Inflammatory macrophage (primary cell): Measurements from ENCODE around the gene CTSE.
A peak's percentile ranks its signal among the peaks of the same experiment; 100 is the strongest.

Experiments used
- DNase-seq, 2 donors: peaks; one replicate each; pipeline ENCODE4 v3.0.0-alpha.2; 2020 to 2022

Gene CTSE

DNA sequence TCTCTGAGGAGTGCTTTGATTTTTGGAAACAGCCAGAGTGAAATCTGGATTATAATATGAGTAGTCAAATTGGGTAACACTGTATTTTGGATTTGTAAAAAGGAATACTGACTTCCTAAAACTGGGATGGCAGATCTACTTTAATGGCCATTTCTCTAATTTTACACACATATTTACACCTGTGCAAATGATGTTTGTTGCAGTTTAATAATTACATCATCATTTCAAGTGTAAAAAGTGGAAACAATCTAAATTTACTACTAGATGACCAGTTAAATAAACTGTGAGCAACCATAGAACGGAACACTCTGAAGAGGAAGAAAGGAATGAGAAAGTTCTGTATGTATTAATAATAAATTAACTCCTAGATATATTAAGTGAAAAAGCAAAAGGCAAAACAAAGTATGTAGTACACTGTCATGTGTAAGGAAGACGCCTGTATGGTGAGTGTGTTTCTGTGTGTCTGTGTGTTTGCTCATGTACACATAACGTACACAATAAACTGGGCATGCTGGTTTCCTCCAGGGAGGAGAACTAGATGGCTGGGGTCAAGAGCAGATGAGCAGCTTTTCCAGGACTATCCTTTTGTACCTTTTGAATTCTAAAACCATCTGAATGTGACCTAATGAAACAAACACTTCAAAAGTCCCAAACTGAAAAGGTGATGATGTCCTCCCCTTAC lies 26.4 kb upstream of the CTSE start:
- no peak for DNase-seq

DNA sequence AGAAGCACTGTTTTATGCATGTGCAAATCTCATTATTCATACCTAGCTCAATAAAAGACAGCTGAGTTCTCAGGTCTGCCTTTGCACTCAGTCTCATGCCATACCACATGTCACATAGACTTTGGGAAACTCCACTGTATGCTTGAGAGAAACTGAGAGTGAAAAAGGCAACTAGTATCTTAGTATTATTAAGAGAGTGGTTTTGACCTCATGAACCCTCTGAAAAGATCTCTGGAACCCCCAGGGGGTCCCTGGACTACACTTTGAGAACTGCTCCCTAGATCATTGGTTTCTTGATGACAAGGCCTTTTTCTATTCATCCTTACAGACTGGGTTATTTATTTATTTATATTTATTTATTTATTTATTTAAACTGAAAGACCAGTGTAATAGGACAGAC lies 25.6 kb upstream of the CTSE start:
- no peak for DNase-seq

DNA sequence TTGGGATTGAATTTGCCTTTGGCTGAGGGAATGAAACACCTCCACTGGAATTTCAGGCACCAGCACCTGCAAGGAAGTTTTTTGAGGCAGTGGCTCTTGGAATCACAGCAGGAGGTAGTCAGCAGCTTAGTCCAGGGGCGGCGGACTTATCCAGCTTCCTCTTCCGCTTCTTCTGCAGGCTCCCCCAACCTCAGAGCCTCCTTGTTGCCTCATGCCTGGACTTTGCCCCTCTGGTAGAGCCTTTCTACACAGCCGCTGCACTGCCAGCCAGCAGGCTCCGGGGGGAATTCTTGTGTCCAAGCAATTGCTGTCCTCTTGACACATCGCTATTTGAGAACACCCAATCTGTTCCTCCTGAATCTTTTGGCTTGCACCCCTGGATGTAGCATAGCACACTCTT lies 24.9 kb upstream of the CTSE start:
- DNase-seq: peak; percentile 67 to 78

DNA sequence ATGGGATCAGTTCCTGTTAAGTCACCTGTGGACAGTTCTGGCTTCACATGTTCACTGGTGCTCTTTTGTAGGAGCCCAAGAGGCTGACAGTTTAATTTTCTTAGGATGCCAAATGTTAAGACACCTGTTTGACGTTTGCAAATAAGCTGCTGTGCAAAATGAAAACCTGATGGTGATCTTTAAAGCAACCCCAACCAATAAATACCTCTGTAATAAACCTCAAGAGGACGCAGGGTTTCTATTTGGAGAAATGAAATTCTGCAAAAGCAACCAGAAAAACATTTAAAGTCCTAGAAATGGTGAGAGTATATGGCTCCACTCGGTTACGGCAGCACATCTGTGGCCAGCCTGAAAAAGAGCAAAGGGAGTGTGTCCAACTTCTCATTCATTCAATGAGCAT lies 23.6 kb upstream of the CTSE start:
- DNase-seq: no peak

DNA sequence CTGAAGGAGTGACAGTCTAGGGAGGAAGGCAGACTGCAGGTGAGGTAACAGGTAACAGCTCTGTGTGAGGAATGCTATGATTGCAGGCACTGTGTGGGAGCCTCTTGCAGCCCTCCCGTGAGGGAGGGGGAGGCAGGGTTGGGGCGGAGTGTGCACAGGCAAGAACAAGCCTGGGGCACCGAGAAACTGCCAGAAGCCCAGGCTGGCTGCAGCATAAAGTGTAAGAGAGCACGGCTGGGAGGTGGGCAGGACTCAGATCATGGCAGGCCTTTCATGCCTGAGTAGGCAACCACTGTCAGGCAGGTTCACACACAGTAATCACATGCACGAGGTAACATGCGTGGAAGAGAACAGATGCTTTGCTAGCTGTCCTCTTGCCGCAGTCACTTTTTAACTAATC lies 17.9 kb upstream of the CTSE start:
- DNase-seq: no peak

DNA sequence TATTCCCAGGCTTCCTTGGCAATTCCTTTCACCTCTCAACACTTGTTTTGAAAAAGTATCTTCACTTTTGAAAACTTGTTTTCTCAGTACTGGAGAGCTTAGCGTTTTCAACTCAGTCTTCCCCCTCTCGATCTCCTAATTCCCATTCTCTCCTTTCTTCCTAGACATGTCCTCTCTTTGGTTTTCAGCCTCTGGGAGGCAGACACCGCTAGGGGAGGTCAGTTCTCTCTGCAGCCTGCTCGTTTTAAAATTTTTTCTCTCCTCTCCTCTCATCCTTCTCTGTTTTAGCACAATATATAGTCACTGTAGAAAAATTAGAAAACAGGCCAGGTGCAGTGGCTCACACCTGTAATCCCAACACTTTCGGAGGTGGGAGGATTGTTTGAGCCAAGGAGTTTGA lies 16.6 kb upstream of the CTSE start:
- no peak for DNase-seq

DNA sequence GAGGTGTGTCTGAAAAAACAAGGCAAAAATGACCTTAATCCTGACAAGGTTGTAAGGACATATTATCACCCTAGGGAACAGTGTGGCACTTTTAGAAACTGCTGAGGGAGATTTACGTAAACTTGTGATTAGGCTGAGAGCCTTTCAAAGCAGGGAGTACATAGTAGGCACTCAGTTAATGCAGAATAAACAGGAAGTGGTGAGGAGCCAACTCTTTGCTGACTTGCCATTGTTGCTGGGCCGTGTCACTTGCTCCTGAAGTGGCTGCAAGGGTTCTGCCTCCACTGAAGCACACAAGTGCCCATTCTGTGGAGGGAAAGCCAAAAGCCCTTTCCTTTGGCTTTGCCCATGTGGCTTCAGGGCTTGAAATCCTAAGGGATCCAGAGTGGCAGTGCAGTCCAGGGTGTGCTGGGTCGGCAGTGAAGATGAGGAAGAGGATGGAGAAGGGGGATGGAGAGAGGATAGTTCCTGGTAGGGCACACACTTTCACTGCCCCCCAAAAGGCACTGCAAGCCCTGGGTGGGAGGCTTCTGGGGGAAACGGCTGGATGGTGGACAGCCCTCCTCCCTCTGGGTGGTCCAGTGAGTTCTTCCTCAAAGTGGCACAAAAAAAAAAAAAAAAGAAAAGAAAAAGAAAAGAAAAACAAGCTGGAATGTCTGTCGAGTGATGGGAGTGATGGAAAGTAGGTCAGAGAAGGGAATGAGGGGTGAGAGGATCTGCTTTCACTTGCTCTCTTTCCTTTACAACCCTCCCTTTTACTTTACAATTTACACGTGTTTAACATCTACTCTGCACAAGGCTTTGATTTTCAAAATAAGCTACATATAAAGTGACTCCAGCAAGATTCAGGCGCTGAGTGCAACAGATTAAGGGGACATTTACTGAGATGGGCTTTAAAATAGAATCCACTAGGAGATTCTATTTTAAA lies 15.6 kb upstream of the CTSE start:
- no peak for DNase-seq

DNA sequence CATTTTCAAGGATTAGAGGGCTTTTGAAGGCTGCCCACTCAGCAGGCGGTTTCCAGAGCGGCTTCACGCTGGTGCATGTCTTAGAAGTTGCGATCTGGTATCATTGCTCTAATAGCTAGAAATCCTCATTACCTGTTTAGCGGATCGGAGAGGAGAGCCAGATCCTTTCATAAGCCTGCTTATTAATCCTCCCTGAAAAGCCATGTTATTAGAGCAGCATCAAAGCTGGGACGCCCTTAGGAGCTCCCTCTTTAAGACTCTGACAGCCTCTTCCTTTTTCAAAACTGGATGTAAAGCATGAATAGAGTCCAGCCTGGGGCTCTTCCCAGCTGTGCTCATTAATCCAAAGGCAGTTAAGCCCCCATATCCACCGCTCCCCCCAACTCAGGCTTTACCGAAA lies 13.9 kb upstream of the CTSE start:
- DNase-seq: no peak

DNA sequence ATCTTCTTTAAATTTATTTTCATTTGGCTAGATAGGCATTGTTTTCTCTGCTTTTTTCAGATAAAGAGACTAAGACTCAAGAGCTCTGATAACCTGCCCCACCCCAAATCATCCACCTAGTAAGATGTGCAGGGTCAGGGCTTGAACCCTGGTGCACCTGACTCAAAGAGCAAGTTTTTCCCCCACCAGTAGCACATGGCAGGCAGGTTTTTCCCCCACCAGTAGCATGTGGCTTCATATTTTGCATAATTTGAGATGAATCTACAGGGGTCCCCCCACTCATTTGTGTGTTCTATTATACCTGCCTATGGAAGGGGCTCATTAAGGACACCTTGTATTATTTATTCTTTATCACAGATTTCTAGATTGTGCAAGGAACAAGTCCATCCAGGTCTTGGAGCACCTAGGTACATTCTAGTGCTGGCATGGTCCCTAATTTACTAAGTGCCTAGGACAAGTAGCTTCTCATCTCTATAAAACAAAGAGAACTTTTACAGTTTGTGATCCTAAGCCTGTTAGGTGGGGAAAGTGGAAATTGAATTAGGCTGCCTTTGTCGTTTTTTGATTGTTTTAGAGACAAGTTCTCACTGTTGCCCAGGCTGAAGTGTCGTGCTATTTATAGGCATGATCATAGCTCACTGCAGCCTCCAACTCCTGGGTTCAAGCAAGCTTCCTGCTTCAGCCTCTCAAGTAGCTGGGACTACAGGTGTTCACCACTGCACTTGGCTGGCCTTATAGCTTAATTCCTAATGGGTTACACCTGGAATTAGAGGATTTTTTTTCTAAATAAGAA lies 13.2 kb upstream of the CTSE start:
- peak in 1 of 2 donors; percentile 26 for DNase-seq

DNA sequence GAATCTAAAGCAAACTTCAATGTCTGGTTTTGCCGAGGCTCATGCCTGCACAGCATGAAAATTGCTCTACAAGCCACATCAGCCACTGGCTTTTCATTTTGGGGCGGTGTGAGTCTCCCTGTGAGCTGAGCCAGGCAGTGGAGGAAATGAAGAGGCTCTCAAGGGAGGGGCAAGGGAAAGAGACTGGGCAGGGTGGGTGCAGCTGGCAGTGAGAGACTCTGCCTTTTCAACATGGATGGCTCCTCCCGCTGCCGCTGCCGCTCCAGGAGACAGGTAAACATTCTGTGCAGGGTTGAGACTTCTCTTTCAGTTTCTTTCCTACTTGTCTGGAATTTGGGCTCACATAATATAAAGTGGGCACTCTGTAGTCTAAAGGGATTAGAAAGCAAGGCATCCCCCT lies 11.3 kb upstream of the CTSE start:
- no peak for DNase-seq

DNA sequence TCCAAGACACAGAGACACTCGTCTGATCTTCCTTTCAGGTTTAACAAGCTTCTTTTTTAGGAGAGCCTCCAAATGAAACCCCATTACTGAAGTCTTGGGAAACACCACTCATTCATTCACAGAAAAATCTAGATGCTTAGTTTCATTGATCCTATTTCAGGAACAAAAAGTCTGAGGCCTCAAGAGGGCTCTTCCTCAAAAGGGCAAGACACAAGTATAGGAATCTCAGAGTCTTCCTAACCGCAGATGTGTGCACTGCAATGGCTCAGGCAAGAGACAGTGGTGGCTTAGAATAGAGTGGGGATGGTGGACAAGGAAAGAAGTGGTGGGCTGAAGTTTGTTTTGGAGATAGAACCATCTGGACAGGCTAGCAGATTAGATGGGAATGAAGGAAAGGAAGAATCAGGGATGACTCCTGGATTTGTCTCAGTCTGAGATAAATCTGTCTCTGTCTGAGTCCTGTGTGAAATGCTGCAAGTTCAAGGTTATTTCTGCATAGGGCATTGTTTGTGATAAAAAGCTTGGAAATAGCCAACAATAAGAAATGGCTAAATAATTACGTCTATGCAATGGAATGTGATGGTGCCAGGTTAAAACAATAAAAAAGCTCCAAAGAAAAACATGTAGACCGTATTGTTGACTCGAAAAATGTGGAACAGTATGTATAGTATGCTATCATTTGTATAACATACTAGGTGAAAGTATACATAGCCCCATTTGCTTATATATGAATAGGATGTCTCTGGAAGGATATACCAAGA lies 8.9 kb upstream of the CTSE start:
- DNase-seq: peak; percentile 54

DNA sequence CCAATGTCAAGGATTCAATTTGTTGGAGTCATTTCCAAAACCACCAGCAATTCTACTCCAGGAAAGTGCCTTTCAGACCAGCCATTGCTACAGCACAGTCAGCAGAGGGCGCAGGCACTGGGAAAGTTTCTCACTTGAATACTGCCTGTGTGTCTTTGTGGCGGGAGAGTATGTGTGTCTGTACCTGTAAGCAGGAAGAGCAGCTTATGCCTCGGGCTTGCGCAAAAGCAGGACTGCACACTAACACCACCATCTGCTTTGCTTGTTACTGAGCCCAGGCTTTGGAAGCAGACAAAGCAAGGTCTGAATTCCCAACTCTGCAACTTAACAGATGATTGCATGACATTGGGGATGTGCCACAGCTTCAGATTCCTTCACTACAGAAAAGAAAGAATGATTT lies 7.0 kb upstream of the CTSE start:
- peak; percentile 50 to 70 for DNase-seq

DNA sequence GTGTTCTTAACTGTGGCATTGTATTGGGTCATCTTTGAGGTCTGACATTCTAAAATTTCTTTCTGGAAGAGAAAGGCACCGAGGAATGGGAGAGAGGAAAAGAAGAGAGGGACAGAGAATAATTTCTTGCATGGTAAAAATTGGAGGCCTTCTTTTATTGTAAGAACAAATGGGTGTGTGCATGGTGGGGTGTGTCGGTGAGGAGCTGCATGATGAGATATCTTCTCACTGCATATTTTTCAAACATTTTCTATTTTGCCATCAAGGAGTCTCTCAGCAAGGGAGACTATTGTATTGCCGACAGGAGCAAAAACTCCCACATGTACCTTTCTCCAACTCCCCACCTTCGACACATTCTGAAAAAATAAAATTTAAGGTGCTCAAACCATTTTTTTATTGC lies 6.5 kb upstream of the CTSE start:
- DNase-seq: no peak

DNA sequence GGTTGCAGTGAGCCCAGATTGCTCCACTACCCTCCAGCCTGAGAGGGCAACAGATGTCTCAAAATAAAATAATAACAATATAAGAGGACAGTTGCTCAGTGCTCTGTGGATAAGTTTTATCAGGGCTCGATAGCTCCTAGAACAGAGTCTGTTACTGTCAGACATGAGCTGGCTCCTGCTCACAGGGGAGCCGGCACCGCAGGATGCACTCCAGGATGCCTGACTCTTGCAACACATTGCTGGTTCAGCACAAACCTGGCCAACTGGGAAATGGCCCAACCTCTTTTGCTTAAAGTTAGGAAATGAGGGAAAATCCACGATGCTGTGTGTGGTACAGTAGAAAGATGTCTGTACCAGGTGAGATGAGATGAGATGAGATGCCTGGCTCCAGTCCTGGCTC lies 5.8 kb upstream of the CTSE start:
- DNase-seq: no peak

DNA sequence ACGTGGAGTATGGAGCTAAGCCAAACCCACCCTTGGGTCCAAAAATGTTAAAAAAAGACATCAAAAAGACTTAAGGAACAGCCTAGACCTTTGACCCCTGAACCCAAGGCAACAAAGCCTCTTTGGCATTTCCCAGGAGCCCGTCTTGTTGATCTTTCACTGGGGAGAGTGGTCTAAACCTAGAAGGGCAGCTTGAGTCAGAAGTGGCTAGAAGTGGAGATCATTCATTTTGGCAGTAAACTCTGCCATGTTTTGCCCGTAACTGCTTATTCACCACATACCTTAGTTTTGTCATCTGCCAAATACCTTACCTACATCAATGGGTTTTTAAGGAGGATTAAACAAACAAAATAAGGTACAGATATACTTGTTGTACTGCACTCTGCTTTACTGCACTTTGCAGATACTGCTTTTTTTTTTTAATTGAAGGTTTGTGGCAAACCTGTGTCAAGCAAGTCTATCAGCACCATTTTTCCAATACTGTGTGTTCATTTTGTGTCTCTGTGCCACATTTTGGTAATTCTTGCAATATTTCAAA lies 1.7 kb upstream of the CTSE start:
- no peak for DNase-seq

DNA sequence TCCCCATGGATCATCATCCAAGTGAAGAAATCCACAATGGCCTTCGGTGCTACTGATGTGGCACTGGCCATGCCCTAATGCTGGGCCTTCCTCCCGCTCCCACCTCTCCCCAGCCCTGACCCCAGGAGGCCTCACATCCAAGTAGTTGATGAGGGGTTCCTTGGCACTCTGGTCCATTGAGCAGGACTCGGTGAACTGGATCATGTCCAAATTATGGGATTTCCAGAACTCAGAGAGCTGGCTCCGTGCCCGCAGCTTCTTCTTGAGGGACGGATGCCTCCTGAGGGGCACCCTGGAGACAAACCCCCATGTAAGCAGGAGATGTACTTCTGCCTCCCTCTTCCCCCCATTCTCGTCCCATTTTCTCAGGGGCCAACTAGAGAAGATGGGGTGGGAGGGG lies 929 bp downstream of the CTSE start:
- DNase-seq: no peak

DNA sequence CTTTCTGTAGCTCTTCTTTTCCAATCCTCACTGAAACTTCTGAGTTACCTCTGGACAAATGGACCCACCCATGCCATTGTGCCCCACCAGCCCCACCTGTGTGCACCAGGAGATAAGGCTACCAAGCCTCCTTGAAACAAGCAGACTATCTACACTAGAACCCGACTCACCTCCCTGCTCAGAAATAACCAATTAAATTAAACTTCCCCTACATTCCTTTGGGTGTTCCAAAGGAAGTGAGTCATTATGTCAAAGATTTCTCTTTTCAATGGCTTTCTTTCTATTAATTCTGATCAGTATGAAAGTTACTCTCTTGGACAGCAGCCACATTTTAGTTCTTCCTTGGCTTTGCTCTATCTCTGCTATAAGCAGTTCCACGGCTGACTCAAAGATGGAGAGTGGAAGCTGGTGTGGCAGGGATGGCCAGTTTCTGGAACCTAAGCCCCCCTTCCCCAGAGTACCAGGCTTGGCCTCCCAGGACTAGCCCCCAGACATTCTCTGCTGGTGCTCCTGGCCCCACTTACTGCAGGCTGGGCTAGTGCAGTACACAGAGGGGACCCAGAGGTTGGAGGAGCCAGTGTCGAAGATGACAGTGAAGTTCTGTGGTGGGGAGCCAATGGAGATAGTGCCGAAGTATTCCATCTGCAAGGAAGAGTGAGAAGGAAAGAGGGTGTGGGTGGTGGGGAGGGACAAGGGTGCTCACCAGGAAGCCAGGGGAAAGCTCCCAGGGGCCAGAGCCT lies 1.9 kb downstream of the CTSE start:
- DNase-seq: no peak

DNA sequence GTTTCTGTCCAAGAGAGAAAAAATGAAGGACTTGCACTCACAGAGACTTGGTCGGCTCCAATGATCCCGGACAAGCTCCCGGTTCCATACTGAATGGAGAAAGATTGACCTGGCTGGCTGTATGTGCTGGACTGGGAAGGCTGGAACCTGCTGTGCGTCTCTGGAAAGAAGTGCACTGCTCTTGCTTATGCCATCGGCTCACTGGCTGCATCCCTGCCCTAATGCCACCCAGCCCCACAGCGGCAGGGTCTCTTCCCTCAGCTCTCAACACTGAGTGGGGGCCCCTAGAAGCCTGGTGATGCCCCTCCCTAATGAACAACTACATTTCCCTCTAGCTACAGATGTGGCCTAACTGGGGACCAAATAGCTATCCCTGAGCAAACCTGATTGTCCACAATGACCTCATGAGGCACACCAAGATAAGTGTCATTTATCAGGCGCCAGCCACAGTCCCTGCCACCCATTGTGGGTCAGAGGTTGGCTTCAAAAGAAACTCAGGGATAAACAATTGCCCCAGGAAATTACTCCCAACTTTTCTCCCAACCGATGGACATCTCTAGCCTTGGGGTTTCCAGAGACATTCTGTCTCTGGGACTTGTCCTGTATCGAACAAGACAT lies 2.6 kb downstream of the CTSE start:
- no peak for DNase-seq

DNA sequence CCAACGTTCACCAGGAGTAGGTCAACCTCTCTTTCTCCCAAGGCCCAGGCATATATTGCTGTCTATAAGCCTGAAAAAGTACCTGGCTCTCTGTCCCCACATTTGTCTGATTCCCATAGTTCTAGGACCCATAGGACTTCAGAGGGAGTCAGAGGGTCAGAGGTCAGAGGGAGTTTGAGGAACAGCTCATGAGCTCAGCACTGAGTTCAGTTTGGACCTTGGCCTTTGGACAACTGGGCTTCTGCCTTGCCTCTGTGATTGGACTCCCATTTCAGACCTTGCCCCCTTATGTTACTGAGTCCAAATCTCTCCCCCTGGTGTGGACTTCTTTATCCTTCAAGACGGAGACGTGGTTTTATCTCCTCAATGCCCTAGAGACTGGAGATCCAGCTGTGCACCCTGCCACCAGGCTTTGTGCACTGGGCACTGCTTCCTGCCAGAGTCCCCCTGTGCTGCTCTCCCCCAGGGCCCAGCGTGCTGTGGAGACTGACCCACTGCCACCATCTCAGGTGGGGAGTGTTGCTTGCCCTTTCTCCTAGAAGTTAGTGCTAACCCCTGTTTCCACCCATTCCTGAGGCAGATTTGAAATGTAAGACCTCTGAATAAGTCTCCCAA lies 3.2 kb downstream of the CTSE start:
- DNase-seq: no peak

DNA sequence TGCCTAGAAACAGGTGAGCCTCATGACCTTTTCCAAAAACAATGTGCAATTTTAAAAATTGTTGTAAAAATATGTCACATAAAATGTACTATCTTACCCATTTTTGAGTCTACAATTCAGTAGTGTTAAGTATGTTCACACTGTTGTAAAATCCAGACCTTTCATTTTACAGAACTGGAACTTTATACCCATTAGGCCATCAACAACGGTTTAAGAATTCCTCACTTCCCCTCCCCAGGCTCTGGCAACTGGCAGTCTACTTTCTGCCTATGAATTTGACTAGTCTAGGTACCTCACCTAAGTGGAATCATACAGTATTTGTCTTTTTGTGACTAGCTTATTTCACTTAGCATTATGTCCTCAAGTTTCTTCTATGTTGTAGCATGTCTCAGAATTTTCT lies 8.6 kb downstream of the CTSE start:
- DNase-seq: peak in 1 of 2 donors; percentile 31

DNA sequence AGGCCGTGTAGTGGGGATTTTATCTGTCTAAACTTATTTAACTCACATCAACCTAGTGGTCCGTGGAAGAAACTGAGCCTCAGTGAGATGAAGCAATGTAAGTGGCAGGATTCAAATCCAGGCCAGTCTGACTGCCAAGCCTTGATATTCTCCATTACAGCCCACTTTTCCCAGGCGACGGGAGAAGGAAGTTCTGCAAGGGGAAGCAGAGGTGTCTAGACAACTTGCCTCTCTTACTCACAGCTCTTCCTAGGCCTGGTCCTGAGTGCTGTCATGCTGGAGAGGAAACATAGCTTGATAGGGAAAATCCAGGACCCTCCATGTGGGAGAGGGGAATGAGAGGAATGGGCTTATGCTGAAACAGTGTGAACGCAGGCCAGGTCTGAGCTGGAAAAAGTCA lies 9.1 kb downstream of the CTSE start:
- peak in 1 of 2 donors; percentile 27 for DNase-seq
